HEK293T (cell line): ENCODE measurements around the gene AGMAT.

Experiments
- BHLHE40 ChIP-seq: fragments of 450-650 bp; IDR thresholded peaks from 2 replicates; pipeline ENCODE4 v1.6.1; 2016; ENCODE audit warnings: mild to moderate bottlenecking, moderate library complexity, borderline replicate concordance
- ELF4 ChIP-seq: fragments of 450-650 bp; IDR thresholded peaks from 2 replicates; pipeline ENCODE4 v1.6.1; 2017; ENCODE audit warnings: antibody characterized with exemption
- FOXA1 ChIP-seq: fragments of 450-650 bp; IDR thresholded peaks from 2 replicates; pipeline ENCODE4 v1.6.1; 2016; ENCODE audit warnings: mild to moderate bottlenecking
- FOXK2 ChIP-seq: fragments of 450-650 bp; IDR thresholded peaks from 2 replicates; pipeline ENCODE4 v1.6.1; 2016; ENCODE audit warnings: mild to moderate bottlenecking
- FOXM1 ChIP-seq: fragments of 450-650 bp; IDR thresholded peaks from 2 replicates; pipeline ENCODE4 v1.6.1; 2017; ENCODE audit warnings: mild to moderate bottlenecking, borderline replicate concordance
- HDGF ChIP-seq: fragments of 450-650 bp; IDR thresholded peaks from 2 replicates; pipeline ENCODE4 v1.6.1; 2017; ENCODE audit warnings: antibody characterized with exemption, borderline replicate concordance
- LEF1 ChIP-seq: fragments of 450-650 bp; IDR thresholded peaks from 2 replicates; pipeline ENCODE4 v1.6.1; 2017; ENCODE audit warnings: mild to moderate bottlenecking, borderline replicate concordance
- SP1 ChIP-seq: fragments of 450-650 bp; IDR thresholded peaks from 2 replicates; pipeline ENCODE4 v1.6.1; 2017
- SUZ12 ChIP-seq: fragments of 450-650 bp; IDR thresholded peaks from 2 replicates; pipeline ENCODE4 v1.6.1; 2016; ENCODE audit warnings: mild to moderate bottlenecking
- TARDBP ChIP-seq: fragments of 450-650 bp; IDR thresholded peaks from 2 replicates; pipeline ENCODE4 v1.6.1; 2016
- ZNF384 ChIP-seq: fragments of 450-650 bp; IDR thresholded peaks from 2 replicates; pipeline ENCODE4 v1.6.1; 2016

- TF ChIP-seq FOXK2 (no peak), TARDBP (no peak), FOXA1 (no peak), SP1 (no peak), FOXM1 (no peak), ELF4 (no peak), BHLHE40 (no peak), ZNF384 (no peak), HDGF (peak; percentile 57; the same call in 1 of the 2 replicates), LEF1 (no peak), SUZ12 (no peak)
These were observed 31.7 kb upstream of the AGMAT start for GRCh38 chr1:15616373-15617172.
